TTC549 (cell line): ENCODE data around the gene CNOT3.
A peak's percentile ranks its signal among the peaks of the same experiment; 100 is the strongest.
"Not testable (repeated sequence)": the region's sequence is repeated elsewhere in the genome, so short reads cannot be mapped to it uniquely, and the experiment has no call there.

Experiments used
- FAIRE-seq: peaks from 2 replicates; lab custom pipeline; 2012; peaks lifted over from hg19 to GRCh38; lab: Jason Lieb, UNC

The CNOT3 gene

DNA sequence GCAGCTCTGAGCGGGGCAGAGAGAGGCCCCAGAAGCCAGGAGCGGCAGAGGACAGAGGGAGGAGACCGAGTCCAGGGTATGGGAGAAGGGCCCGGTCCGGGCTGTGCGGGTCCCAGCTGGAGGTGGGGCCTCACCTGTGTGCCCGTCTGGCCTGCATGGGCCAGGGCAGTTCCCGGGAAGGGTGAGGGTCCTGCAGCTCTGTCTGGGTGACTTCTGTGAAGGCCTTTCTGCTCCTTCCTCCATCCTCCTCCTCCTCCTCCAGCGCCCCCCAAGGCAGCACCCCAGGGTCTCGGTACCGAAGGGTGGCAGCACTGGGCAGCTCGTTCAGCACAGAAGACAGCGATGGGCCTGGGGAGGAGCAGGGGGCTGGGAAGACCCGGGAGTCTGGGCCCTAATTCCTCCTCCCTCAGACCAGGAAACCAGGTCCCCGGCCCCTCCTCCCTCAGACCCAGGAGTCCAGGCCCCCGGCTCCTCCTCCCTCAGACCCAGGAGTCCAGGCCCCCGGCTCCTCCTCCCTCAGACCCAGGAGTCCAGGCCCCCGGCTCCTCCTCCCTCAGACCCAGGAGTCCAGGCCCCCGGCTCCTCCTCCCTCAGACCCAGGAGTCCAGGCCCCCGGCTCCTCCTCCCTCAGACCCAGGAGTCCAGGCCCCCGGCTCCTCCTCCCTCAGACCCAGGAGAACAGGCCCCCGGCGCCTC is 34.3 kb downstream of the CNOT3 start:
- FAIRE-seq: not testable (repeated sequence)

DNA sequence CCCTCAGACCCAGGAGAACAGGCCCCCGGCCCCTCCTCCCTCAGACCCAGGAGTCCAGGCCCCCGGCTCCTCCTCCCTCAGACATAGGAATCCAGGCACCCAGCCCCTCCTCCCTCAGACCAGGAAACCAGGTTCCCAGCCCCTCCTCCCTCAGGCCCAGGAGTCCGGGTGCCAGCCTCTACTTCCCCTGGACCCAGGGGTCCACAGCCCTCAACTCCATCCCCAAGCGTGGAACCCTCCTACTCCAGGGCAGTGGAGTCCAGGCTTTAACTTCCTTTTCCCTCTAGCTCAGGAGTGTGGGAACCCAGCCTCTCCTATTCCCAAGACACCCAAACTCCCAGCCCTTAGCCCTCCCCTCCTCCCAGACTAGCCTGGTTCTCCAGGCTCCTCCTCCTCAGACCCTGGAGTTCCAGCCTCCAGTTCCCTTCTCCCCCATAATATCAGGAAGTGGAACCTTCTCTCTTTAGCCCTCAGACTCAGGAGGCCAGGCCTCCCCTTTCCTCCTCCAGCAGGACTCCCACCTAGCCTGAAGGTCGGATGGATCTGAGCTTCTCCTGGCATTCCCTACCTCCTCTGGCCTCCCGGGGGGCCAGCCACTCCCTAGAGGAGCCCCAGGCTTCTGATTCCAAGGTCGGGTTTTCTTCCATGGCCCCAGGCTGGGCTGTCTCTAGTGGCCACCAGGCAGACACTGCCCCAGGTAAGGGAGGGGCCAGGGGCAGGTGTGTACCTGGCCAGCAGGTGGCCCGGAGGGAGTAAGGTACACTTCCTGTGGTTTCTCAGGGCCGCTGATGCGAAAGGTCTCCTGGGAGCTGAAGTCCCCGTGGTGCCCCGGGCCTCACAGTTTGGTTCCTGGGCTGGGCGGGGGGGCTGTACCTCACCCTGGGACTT is 35.2 kb downstream of the CNOT3 start, which contains the start of gene TMC4:
TSS of gene TMC4 (minus strand) at position 690 of the 888 bp plus-strand sequence. CDS start at position 647, 43 bp downstream.
- FAIRE-seq: no peak

DNA sequence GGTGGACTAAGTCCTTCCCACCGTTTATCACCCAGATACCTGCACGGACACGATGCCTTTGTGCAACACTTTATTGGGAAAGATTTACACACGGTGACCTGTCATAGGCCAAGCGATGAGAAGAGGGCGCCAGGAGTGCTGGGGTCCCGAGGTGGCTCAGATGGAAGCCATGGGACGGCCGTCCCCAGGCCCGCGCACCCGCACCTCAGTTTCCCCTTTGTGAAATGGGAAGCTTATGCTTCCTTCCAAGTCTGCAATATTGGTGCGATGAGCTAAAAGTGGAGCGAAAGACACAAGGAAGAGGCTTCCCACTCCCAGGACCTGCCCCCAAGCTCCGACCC is 35.8 kb downstream of the CNOT3 start:
- no peak for FAIRE-seq

DNA sequence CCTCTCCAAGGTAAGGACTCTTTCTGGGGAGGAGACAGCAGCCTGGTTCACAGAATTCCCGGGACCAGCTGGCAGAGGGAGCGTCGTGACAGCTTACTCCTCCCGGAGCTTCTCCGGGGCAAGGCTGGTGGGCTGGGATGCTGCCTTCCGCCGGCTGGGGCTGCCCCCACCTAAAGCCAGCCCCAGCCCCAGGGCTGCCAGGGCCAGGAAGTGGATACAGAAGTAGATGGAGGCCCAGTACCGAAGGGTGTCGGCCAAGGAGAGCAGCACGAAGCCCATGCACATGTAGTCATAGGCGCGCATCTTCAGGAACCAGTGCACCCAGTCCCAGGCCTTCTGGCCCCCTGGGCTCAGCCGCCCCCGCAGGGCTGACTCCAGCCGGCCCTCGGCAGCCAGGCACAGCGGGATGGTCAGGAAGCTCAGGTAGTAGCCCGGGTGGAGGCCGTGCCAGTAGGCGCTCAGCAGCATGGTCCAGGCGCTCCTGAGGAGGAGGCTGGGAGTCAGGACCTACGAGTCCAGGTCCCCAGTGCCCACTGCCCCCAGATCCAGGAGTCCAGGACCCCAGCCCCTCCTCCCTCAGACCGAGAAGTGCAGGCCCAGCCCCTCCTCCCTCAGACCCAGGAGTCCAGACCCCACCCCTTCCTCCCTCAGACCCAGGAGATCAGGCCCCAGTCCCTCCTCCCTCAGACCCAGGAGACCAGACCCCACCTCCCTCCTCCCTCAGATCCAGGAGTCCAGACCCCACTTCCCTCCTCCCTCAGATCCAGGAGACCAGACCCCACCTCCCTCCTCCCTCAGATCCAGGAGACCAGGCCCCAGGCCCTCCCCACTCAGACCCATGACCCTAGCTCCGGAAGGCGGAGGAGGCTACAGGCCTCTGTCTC is 36.6 kb downstream of the CNOT3 start:
- no peak for FAIRE-seq

DNA sequence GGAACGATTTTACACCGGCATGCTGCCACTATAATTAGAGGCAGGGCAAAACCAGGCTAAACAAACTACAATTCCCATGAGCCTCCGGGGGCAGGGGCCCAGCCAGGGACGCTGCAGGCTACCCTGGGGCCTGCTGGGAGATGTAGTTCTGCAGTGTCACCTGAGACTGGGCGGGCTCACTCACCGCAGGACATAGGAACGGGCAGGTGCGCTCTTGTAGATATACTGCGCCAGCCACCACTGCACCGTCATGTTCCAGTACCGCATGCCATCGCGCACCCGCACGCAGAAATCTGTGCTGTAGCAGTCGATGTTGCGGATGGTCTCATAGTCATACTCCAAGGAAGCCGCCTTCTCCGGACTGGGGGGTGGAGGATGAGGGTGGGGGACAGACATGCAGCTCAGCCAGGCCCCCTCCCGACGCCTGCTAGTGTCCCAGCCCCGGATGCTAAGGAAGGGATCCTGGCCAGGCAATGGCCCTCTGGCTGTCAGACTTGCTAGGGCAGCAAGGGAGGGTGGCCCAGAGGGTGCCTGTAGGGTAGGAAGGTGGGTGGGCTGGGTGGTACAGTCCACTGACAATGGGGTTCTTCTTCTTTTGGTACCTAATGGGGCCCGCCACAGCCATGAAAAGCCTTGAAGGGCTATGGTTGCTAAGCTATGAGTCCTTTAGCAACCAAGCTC is 41.2 kb downstream of the CNOT3 start:
- no peak for FAIRE-seq

DNA sequence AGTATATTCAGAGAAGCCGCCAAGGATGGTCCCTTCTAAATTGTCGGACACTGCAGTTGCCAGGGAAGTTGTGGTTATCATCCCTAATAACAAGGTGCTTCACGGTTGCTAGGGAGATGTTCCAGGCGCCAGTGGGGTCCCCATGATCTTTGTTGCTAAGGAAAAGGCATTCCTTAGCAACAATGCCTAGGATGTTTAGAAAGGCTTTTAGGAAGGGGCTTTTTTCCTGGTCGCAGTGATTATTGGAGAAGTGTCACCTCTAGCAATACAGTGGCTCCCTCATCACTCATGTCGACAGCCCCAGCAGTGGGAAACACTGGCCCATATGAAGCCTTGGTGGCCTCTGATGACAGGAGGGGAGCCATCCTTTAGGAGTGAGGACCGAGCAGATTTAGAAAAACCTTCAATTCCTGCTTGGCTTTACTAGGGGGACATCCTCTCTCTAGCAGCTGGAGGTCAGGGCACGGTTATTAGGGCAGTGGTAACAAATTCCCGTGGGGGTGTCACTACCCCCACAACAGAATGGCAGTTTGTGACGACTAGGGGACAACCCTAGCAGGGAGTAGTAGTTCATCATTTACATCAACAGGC is 41.8 kb downstream of the CNOT3 start:
- FAIRE-seq: no peak

DNA sequence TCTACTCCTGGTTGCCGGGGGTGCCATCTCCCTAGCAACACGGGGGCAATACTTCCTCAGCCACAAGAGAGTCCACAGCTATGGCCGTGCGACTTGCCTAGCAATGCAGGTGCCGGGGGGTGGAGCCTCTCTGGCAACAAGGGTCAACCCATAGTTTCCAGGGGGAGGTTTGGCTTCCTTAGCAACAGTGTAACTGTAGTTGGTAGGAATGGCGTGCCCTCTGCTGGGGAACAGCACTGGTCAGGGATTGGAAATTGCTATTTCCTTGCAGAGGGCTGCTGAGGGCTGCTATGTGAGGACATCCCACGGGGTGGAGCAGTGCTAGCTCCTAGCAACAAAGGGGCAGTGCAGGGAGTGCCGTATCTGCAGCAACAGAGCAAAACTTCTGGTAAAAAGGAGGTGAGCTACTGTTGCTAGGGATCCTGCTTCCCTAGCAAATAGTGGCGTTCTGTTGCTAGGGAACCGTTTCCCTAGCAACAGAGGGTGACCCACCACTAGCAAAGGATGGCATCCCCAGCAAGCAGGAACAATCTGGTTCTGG is 42.4 kb downstream of the CNOT3 start:
- peak; percentile 85 for FAIRE-seq

DNA sequence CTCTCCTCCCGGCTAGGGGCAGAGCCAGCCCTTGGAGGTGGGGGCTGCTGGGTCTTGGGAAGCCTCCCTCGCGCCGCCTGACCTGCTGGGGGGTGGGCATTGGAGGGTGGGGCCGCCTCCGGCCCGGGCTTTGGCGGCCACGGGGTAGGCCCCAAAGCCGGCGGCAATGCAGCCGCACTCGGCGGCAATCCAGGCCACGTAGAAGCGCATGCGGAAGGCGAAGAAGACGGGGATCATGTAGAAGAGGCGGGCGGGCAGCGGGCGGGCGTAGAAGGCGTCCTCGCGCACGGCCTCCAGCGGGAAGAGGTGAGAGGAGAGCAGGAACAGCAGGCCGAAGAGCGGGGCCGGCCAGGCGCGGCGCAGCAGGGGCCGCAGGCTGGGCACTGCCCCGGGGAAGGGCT is 43.1 kb downstream of the CNOT3 start:
- FAIRE-seq: no peak

DNA sequence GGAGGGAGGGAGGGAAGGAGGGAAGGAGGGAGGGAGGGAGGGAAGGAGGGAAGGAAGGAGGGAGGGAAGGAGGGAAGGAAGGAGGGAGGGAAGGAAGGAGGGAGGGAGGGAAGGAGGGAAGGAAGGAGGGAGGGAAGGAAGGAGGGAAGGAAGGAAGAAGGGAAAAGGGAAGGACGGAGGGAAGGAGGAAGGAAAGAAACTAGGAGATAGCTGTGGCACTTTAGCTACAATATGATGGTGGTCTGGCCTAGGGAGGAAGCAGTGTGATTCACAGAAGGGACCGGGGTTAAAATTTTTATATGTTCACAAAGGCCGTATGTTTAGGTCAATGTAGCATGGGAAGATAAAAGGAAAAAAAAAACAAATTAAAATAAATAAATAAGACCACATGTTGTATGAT is 44.3 kb downstream of the CNOT3 start:
- not testable (repeated sequence) for FAIRE-seq

DNA sequence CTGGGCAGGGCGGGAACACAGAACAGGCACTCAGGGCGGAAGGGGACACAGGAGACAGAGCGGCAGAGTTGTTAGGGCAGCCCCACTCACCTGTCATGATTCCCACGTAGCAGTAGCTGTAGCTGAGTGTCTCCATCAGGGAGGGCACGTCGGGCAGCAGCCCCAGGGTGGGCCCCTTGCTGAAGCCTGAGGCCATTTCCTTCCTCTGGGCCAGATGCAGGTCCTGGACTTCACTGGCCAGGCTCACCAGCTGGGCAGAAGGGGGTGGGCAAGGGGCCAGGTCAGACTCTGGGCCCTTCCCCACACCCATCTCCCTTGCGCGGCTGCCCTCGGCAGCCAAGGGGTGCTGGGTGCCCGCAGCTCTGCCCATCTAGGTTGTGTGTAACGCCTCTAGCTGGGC is 45.9 kb downstream of the CNOT3 start:
- FAIRE-seq: no peak

DNA sequence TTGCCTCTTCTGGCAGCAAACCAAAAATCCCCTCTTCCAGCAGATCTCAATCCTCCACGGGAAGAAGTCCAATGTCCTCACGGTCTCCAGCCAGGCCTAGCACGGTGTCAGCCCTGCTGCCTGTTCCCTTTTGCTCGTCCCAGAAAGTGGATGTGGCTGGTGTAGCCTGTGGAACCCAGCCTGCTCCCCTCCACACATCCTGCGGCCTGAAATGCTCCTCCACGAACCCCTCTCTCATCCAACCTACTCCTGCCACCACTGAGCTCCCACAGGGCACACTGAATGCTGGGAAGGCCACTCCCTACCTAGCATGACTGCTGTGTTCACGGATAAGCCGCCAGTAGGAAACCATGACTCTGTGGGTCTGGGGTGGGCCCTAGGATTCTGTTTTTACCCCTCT is 48.8 kb downstream of the CNOT3 start:
- no peak for FAIRE-seq

DNA sequence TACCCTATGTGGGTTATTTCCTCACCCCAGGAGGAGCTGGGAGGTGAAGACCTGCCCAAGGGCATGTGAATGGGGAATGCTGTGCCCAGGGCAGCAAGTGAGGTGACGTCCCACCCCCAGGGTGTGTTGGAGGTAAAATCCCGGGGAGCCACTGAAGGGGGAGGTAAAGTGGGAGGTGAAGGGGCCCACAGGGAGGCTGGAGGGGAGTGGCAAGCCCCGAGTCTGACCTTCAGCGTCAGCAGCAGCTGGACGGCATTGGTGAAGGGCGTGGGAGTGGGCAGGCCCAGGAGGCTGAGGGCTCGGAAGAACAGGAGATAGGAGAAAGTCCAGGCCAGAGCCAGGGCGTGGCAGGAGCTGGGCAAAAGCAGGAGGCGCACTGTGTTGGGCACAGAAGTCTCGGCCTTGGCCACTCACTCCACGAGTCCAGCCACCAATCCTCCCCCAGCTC is 49.4 kb downstream of the CNOT3 start:
- no peak for FAIRE-seq

DNA sequence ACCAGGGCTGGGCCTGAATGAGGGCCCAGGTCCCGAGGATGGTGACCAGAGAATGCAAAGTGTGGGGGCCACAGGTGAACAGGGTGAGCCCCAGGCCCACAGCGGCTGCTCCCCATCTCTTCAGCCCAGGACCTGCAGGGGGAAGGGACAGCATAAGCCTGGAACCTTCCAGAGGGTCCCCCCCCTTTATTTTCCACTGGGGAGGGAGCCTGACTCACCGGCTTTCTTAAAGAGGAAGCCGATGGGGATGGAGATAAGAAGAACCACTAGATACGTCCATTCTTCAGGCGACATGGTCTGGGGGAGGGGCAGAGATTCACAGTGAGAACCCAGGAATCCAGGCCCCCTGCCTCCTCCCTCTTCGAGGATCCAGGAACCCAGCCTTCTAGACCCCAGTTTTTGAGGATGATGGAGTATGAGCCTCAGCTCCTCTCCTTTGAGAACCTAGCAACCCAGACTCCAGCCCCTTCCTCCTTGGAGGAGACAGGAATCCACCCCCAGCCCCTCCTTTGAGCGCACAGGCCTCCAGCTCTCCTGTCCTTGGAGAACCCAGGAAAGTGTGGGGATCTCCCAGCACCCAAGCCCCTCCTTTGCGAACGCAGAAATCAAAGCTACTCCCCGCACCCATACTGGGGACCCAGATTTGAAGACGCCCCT is 50.8 kb downstream of the CNOT3 start:
- no peak for FAIRE-seq

DNA sequence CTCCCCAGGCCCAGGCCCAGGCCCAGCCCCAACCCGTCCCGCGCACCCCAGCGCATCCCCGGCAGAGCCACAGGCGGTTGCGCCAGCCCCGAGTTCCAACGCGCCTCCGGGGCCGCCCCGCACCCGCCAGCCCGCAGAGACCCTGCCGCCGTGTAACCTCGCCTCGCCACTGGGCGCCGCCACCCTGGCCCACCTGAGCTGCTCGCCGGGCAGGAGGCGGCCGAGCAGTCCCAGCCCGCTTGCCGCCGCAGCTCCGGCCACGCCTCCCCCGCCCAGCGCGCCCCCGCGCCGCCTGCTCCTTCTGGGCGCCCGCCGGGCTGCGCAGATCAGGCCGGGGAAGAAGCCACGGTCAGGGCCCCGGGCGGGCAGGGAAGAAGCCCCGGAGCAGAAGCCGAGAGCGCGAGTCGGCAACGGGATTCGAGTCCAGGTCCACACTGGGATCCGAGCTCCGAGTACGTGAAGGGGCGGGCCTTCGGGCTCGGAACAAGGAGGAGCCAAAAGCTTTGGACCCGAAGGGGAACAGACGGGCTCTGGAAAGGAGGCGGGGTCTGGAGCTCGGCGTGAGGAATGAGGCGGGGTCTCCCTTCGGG is 51.7 kb downstream of the CNOT3 start, which contains the start of gene MBOAT7:
TSS of gene MBOAT7 (minus strand) at position 436 of the 590 bp plus-strand sequence. CDS start 1,072 bp downstream, outside the sequence.
- no peak for FAIRE-seq

DNA sequence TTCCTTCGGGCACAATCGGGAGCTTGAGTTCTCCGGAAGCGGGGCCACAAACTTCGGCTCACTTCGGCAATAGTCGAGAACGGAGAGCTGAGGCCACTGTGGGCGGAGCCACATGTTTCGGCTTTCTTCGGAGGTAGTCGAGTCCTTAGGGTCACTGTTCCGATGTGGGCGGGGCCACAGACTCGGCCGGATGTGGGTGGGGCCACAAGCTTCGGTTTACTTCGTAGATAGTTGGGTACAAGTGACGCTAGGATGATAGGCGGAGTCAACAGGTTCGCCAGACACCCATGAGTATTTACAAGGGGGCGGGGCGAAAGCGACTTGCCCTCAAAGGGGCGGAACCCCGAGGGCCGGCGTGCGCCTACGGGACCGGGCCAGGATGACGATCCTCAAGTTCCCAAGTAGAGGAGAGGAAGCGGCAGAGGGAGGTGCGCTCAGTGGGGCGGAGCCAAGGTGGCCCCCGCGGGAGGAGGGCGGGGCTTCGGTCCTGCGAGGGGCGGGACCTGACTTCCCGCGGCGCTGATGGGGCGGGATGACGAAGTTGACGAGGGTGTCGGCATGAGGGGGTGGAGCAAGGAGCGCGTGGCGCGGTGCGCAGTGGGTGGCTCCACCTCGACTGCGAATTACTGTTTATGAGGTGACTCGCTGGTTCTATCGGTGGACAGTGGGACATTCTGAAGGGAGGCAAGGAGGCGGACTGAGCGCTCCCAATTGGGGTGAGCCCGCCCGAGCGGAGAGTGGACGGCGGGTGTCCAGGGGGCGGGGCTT is 52.4 kb downstream of the CNOT3 start:
- peak; percentile 99 for FAIRE-seq

DNA sequence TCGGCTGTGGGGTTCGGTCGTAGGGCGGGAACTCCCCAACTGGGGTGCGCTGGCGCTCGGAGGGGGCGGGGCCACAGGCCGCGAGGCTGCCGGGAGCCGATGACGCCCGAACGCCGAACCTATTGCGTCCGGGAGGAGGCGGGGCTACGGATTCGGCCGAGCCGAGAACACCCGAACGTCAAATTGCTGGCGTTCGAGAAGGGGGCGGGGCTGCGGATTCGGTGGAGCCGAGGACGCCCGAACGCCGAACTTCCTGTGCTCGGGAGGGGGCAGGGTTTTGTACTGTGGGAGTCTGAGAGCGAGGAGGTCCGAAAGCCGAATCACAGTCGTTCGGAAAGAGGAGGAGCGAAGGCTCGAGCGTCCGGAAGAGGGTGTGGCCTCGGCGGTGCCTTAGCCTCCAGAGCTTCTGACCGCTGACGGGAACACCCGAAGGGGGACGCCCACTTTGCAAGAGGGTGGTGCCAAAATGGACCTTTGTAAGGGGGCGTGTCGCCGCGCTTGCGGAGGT is 53.0 kb downstream of the CNOT3 start:
- FAIRE-seq: peak; percentile 97

DNA sequence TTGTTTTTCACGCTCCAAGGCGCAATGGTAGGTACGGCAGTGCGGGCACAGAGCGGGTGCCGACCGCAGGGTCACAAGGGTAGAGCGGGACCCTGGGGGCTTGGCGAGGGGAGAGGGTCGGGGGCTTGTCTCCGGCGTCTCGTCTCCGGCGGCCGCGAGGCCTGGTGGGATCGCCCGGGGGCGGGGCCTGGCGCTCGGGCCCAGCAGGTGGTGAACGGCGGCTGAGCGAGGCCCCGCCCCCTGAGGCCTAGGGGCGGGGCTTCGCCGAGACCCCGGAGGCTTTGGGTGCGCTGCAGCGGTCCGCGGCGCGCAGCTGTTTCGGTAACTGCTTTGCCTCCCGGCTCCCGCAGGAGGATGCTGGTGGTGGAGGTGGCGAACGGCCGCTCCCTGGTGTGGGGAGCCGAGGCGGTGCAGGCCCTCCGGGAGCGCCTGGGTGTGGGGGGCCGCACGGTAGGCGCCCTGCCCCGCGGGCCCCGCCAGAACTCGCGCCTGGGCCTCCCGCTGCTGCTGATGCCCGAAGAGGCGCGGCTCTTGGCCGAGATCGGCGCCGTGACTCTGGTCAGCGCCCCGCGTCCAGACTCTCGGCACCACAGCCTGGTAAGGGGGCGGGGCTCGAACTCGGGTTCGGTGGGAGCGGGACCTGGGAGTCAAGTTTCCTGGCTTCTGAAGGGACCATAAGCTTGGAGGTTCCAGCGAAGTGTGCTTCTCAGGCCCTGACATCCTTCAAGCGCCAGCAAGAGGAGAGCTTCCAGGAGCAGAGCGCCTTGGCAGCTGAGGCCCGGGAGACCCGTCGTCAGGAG is 53.6 kb downstream of the CNOT3 start, which contains the start of gene TSEN34:
TSS of gene TSEN34 (plus strand) at position 298 of the 800 bp plus-strand sequence. CDS start at position 355, 57 bp downstream.
- no peak for FAIRE-seq

DNA sequence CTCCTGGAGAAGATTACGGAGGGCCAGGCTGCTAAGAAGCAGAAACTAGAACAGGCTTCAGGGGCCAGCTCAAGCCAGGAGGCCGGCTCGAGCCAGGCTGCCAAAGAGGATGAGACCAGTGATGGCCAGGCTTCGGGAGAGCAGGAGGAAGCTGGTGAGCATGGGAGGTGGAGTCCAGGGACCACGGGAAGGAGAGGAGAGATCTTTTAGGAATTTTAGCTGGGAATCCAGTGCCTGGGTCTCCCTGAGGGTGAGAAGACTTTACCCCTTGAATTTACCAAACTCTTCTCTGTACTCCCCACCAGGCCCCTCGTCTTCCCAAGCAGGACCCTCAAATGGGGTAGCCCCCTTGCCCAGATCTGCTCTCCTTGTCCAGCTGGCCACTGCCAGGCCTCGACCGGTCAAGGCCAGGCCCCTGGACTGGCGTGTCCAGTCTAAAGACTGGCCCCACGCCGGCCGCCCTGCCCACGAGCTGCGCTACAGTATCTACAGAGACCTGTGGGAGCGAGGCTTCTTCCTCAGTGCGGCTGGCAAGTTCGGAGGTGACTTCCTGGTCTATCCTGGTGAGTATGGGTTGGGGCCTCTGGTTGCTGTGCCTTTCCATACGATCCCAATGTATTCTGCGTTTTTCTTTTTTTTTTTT is 54.4 kb downstream of the CNOT3 start:
- no peak for FAIRE-seq
